Brain pericyte (primary cell): ENCODE measurements around the gene GABRR3.

Source experiments
- DNase-seq: peaks from one replicate; pipeline ENCODE4 v3.0.0-alpha.2; 2012; ENCODE audit warnings: low read depth, low spot score

The GABRR3 gene

DNA sequence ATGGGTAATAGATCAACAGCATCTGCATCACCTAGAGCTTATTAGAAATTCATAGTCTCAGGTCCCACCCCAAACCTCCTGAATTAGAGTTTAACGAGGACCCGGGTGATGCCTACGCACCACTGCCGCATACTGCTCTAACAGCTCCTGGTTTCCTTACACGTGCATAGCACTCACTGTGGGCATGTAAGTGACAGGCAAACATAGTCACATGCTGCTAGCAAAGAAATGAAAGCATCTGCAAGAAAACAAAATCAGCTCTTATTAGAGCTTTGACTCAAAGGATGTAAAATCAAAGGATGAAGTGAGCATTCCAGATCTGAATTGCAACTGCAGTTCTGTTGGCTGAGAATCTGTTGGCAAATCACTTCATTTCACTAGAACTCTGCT is 43.8 kb downstream of the GABRR3 start:
- no peak for DNase-seq

GRCh38 chr3:97990624-97991292 is 44.4 kb downstream of the GABRR3 start:
- no peak for DNase-seq

DNA sequence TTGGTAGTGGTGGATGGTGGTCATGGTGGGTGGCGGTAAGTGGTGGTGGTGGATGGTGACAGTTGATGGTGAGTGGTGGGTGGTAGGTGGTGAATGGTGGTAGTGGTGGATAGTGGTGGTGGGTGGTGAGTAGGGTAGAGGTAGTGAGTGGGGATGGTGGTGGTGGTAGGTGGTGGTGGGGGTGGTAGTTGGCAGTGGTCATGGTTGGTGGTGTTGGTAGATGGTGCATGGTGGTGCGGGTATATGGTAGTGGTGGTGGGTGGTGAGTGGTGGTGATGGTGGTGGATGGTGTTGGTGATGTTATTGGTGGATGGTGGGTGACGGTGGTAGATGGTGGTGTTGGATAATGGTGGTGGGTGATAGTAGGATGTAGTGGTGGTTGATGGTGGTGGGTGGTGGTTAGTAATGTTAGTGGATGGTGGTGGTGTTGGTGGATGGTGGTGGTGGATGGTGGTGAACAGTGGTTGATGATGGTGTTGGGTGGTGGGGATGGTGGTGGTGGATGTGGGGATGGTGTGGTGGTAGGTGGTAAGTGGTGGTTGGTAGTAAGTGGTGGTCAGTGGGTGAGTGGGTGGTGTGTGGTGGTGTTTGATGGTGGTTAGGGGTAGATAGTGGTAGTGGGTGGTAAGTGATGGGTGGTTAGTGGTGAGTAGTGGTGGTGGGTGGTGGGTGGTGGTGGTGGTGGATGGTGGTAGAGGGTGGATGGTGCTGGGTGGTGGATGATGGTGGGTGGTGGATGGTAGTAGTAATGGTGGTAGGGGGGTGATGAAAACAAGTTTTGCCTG is 46.1 kb downstream of the GABRR3 start:
- DNase-seq: no peak

DNA sequence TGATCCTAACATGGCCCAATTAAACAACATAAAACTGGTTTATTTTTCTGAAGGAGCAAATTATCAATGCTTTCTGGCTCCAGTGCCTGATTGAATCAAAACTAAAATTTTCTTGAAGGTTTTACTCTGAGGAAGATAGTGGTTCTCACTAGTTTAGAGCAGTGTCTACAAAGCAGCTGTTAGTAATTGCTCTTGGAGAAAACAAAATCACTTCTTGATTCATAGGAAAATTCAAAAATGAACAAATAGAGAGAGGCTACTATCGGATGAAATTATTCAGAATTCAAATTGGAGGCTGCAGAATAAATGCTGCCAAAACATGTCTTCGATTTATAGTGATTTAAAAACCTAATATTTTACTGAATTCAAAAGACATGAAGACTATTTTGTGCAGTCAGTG is 47.8 kb downstream of the GABRR3 start:
- no peak for DNase-seq

- no peak for DNase-seq
Measured at GRCh38 chr3:97983933-97984491, 51.1 kb downstream of the GABRR3 start.

- DNase-seq: no peak
Measured at GRCh38 chr3:97981886-97982285, 53.2 kb downstream of the GABRR3 start.

DNA sequence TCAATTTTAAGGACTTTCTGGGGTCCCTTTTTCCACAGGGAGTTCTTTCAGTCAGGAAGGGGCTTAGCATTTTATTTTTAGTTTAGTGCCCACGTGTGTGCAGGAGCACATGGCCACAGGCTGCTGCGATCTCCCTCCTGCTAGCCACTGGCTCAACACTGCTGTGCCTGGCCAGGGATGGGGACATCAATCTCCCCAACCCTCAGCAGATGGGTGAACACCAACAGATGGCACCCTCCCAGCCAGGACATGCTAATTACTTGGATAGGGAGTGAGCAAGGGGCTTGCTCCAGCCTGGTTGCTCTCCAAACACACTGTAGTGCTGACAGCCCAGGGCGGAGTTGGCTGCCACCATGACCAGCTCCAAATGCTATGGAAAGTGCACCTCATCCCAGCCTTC is 55.5 kb downstream of the GABRR3 start:
- no peak for DNase-seq

DNA sequence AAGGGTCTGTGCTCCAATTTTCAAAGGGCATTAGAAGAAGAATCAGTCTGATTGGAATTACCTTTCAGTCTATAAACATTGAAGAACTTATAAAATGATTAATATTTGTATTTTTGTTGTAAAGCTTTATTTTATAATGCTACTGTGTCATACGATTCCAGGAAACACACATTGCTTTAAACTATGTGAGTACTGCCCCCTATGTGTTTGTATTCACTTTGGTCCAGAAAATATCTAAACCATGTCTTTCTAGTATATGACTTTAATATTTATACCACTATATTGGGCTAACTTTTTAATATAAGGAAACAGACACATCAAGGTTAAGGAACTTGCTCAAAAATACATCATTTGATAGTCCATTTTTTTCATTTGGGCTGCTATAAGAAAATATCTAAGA is 59.6 kb downstream of the GABRR3 start:
- no peak for DNase-seq

GRCh38 chr3:97974996-97975395 is 60.1 kb downstream of the GABRR3 start:
- DNase-seq: no peak

GRCh38 chr3:97972976-97973375 is 62.1 kb downstream of the GABRR3 start:
- no peak for DNase-seq

GRCh38 chr3:97971679-97972567 is 63.2 kb downstream of the GABRR3 start, which contains the start of gene RIOX2:
Gene RIOX2 (minus strand): TSS chr3:97972431. CDS start chr3:97967593, 4,838 bp downstream.
- DNase-seq: no peak

- DNase-seq: no peak
Measured at GRCh38 chr3:97970956-97971620, 64.0 kb downstream of the GABRR3 start.

DNA sequence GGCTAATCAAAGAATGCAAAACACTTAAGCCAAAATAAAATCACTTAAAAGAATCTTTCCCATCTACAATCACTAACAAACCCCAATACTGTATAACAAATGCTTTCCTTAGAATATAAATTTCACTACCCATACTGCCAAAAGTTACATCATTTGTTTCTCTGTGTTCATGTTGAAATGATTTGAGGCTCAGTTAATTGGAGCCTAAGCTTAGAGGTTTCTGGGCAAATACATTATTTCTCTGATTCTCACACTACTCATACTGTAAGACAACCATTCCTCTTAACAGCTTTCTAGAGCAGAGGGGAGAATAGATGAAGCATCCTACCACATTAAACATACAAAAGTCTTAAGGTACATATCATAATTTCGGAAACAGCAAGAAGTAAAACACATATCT is 65.0 kb downstream of the GABRR3 start:
- no peak for DNase-seq

GRCh38 chr3:97969541-97969940 is 65.6 kb downstream of the GABRR3 start:
- no peak for DNase-seq

DNA sequence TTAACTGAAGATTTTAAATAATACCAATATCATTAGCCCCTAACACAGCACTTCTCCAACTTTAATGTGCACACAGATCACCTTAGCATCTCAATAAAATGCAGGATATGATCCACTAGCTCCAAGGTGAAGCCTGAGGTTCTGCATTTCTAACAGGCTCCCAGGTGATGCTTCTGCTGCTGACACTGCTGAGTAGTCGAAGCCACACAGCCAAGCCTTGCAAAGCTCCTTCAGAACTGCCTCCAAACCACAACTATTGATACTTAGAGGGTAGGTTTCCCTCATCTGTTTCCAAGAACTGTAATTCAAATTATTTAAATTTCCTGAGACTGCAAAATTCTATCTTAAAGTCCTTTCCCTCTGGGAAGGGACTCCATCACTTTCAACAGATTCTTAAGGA is 66.7 kb downstream of the GABRR3 start:
- DNase-seq: no peak

DNA sequence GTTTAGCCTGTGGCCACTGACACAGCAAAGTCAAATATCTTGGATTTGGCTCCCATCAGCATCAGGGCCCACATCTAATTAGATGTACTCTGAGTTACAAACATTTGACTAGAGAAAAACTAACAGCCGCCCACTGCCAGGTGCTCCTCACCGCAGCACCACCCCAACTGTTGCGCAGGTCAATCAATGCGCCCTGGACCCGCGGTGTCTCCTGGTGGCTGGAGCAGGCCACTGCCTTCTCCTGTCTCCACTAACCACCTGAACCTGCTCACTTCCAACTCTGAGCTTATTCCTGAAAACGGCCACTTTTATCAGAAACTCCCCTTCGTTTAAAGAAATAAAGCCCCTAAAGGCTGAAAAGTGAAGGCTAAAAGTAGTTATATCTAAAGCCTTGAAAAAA is 67.1 kb downstream of the GABRR3 start:
- DNase-seq: no peak

- no peak for DNase-seq
Measured at GRCh38 chr3:97960993-97961766, 73.9 kb downstream of the GABRR3 start.

DNA sequence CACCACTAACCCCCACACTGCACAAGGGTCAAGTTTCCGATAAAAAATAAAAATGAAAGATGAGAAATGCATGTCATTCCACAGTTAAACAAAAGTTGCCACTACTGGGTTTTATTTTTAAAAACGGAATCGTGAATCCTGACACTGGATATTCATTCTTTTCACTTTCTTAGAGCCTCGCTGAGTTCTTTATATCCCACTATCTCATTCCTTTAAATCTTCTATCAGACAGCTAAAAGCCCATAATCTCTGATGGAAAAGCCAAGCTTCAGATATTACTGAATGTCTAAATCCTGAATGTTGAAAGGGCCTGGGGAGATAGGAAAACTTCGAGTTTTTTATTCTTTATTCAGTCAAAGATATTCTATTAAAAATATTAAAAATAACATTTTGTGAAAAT is 74.6 kb downstream of the GABRR3 start:
- no peak for DNase-seq

GRCh38 chr3:97959872-97960271 is 75.2 kb downstream of the GABRR3 start:
- no peak for DNase-seq

DNA sequence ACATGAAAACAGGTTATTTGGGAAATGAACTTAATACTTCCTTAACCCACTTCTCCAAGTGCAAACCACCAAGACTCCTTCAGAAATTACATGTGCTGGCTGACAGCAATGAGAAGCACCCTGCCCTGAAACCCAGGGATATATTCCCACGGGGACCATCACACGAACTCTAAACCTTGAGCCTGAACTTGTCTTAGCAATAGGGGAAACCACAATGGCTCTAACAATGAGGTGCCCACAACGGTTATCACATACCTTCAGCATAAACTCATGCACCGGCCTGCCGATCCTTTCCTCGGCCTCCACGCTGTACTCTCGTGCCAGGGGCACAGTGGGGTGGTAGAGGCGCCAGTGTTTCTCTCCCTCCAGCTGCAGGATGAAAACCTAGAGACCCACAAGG is 76.3 kb downstream of the GABRR3 start:
- no peak for DNase-seq

GRCh38 chr3:97958396-97958795 is 76.7 kb downstream of the GABRR3 start:
- no peak for DNase-seq
